Activated CD4-positive, alpha-beta T cell treated with anti-CD3 and anti-CD28 coated beads, Interleukin-2, Interleukin-6, amounts not matched to agents 100 ng/mL and 50 ng/mL, durations not matched to agents 16 hours and 8 hours (primary cell): Measurements from ENCODE around the gene TATDN2.

ENCODE experiments used
- DNase-seq: peaks from one replicate; pipeline ENCODE4 v3.0.0-alpha.2; 2020

Gene TATDN2

GRCh38 chr3:10322352-10322710 is 74.1 kb downstream of the TATDN2 start:
- DNase-seq: peak; percentile 61

DNA sequence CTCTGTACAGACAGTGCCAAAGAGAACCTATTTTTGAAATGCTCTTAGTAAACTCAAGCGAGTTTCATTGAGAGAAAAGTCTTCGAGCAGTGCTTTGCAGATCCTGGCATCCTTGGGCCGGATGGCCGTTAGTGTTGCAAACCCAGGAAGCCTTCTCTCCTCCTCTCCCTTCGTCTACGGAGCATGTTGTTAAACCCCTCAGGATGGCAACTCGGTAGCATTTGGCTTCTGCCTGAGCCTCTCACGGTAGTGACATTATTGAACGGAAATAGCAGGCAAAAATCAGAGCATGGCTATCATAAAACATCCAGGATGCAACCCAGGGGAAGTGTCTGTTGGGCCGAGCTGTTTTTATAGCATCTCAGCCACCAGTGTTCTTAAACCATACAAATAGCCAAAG is 79.3 kb downstream of the TATDN2 start:
- DNase-seq: no peak

DNA sequence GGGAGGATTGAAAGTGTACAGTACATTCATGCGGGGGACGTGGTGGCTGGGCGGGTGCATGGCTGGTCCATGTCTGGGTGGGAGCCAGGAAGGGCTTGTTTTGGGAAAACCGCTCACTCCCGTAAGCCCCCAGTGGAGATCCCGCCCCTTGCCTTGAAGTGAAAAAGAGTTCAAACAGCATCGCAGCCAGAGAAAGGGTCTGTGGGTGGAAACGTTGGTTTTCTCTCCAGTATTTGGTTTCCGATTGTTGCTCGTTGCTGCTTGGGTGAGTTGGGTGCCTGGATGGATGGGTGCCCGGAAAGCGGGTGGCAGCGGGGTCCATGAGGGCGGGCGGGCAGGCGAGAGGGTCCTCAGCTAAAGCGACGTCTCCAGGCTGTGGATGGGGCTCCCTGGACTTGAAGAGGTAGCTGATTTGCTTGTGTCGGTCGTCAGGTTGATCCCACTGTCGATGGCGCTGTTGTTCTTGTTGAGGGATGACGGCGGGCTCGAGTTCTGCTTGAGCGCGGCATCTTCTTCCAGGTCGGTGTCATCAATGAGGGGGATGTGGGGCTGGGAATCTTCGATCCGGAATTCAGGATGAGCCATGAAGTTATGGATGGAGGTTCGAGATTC is 80.3 kb downstream of the TATDN2 start:
- no peak for DNase-seq

DNA sequence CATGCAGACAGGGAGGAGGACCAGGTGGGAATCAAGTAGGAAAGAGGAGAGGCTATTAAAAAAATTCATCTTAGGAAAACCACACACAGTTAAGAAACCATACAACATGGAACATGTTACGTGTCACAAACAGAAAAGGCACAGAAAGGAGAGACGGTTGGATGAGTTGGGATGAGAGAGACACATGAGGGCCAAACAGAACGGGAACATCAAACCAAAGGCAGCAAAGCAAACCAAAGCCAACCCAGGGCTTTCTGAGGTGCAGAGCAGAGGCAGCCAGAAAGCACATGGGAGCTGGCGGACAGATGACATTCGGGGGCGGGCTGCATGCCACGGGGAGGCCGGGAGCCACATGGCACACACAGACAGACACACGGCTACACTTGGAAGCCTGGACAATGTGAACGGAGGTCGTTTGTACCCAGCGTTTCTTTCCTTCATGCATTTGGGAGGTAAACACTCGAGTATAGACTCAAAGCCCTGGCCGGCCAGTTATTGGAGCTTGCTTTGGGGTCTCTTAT is 81.3 kb downstream of the TATDN2 start:
- DNase-seq: no peak

GRCh38 chr3:10330319-10330718 is 82.1 kb downstream of the TATDN2 start:
- no peak for DNase-seq
